SU-DHL-6 (cell line): Measurements from ENCODE around the gene TIMM17A.

Experiments
- H2AFZ ChIP-seq: fragments of 200-600 bp; sonication (generic); 2 replicates; pipeline ENCODE4 v1.6.1; 2014; ENCODE audit warnings: low read depth, mild to moderate bottlenecking, moderate library complexity, mixed read lengths, antibody characterized with exemption, low read length; ENCODE audit not compliant: severe bottlenecking
- H3F3A ChIP-seq: fragments of 200-600 bp; shearing (Covaris generic); 2 replicates; pipeline ENCODE4 v1.6.0; 2016; ENCODE audit warnings: antibody characterized with exemption, mild to moderate bottlenecking; ENCODE audit not compliant: insufficient read depth
- H3K27ac ChIP-seq: fragments of 200-600 bp; sonication (generic); 2 replicates; pipeline ENCODE4 v1.5.1; 2016; ENCODE audit warnings: low read depth, mild to moderate bottlenecking, low read length, moderate library complexity, mixed read lengths
- H3K27me3 ChIP-seq: fragments of 200-600 bp; sonication (generic), shearing (Covaris generic); 2 replicates; pipeline ENCODE4 v1.6.0; 2014; ENCODE audit warnings: mild to moderate bottlenecking, low read length
- H3K36me3 ChIP-seq: fragments of 200-600 bp; sonication (generic); 2 replicates; pipeline ENCODE4 v1.6.1; 2014; ENCODE audit warnings: mild to moderate bottlenecking, low read length, mixed read lengths
- H3K4me2 ChIP-seq: fragments of 300-600, 200-600 bp; shearing (Covaris generic), sonication (generic); 2 replicates; pipeline ENCODE4 v1.6.0; 2014; ENCODE audit warnings: low read length, low read depth, mild to moderate bottlenecking; ENCODE audit not compliant: poor library complexity, severe bottlenecking
- H3K4me3 ChIP-seq: fragments of 200-600 bp; sonication (generic); 2 replicates; pipeline ENCODE4 v1.5.1; 2014; ENCODE audit warnings: antibody characterized with exemption, low read length, mild to moderate bottlenecking, mixed read lengths; ENCODE audit not compliant: insufficient read depth, poor library complexity, severe bottlenecking
- H3K79me2 ChIP-seq: fragments of 200-600 bp; sonication (generic); 2 replicates; pipeline ENCODE4 v1.6.1; 2014; ENCODE audit warnings: mild to moderate bottlenecking, low read length, moderate library complexity; ENCODE audit not compliant: insufficient read depth
- H3K9ac ChIP-seq: fragments of 200-600 bp; sonication (generic); 2 replicates; pipeline ENCODE4 v1.7.0; 2014; ENCODE audit warnings: mild to moderate bottlenecking, low read length
- H3K9me2 ChIP-seq: fragments of 200-600 bp; sonication (generic); replicated peaks from 2 replicates; pipeline ENCODE4 v1.6.1; 2014; ENCODE audit warnings: low read length; ENCODE audit not compliant: insufficient read depth
- H3K9me3 ChIP-seq: fragments of 200-600 bp; sonication (generic); 2 replicates; pipeline ENCODE4 v1.6.1; 2014; ENCODE audit warnings: low read length, mixed read lengths; ENCODE audit not compliant: insufficient read depth
- H4K20me1 ChIP-seq: fragments of 200-600 bp; sonication (generic); 2 replicates; pipeline ENCODE4 v1.6.1; 2014; ENCODE audit warnings: low read depth, mild to moderate bottlenecking, antibody characterized with exemption, low read length, moderate library complexity, mixed read lengths
- CTCF ChIP-seq: fragments of 200-600 bp; sonication (generic); IDR thresholded peaks from one replicate; pipeline ENCODE4 v1.5.1; 2017; ENCODE audit warnings: antibody characterized with exemption, mild to moderate bottlenecking, low read length, moderate library complexity; ENCODE audit not compliant: insufficient read depth, poor library complexity, severe bottlenecking
- EZH2phosphoT487 ChIP-seq: fragments of 200-600 bp; sonication (generic), shearing (Covaris generic); conservative IDR thresholded peaks from 2 replicates; pipeline ENCODE4 v1.6.1; 2018; ENCODE audit warnings: mild to moderate bottlenecking, antibody characterized with exemption, low read length, moderate library complexity, mixed read lengths

TIMM17A gene

GRCh38 chr1:202010180-202011015 is 55.1 kb downstream of the TIMM17A start, which contains the start of gene ELF3:
Gene ELF3 (plus strand): TSS chr1:202010587. CDS start chr1:202011137, 550 bp downstream.
- Histone ChIP-seq H3K4me3 (no peak within 1 kb of the TSS), H3K27ac (no peak within 1 kb of the TSS), H2AFZ (no peak within 1 kb of the TSS), H3K9me2 (no peaks in the 10 kb centered on the region), H3K9me3 (no peaks in the 10 kb centered on the region), H3F3A (no peaks in the 10 kb centered on the region), H3K4me2 (no peak within 1 kb of the TSS), H3K36me3 (no peaks in the 10 kb centered on the region), H3K79me2 (no peaks in the 10 kb centered on the region), H3K9ac (no peak within 1 kb of the TSS), H3K27me3 (no peaks in the 10 kb centered on the region), H4K20me1 (no peaks in the 10 kb centered on the region)
- TF ChIP-seq CTCF (no peak), EZH2phosphoT487 (no peak)

GRCh38 chr1:202011994-202012393 is 56.7 kb downstream of the TIMM17A start:
- H3K27ac ChIP-seq = no peak overlapping the region
- H3K4me2 ChIP-seq = no peak overlapping the region
- H3K36me3 ChIP-seq = no peaks in the 10 kb centered on the region
- no peak overlapping the region for H3K4me3 ChIP-seq
- H3K9me2 ChIP-seq = no peaks in the 10 kb centered on the region
- H2AFZ ChIP-seq = no peak overlapping the region
- H3F3A ChIP-seq = no peaks in the 10 kb centered on the region
- H3K27me3 ChIP-seq = no peaks in the 10 kb centered on the region
- H3K9ac ChIP-seq = no peak overlapping the region
- H3K9me3 ChIP-seq = no peaks in the 10 kb centered on the region
- TF ChIP-seq EZH2phosphoT487 = no peak
- H3K79me2 ChIP-seq = no peaks in the 10 kb centered on the region
- no peaks in the 10 kb centered on the region for H4K20me1 ChIP-seq

GRCh38 chr1:202012544-202013478 is 57.5 kb downstream of the TIMM17A start:
- Histone ChIP-seq H3F3A (no peaks in the 10 kb centered on the region), H3K9ac (no peak overlapping the region), H3K79me2 (no peaks in the 10 kb centered on the region), H3K36me3 (no peaks in the 10 kb centered on the region), H3K27ac (no peak overlapping the region), H3K9me2 (no peaks in the 10 kb centered on the region), H2AFZ (no peak overlapping the region), H3K4me2 (no peak overlapping the region), H4K20me1 (no peaks in the 10 kb centered on the region), H3K27me3 (no peaks in the 10 kb centered on the region), H3K4me3 (no peak overlapping the region), H3K9me3 (no peaks in the 10 kb centered on the region)
- TF ChIP-seq EZH2phosphoT487 (no peak), CTCF (no peak)
